Breast epithelium (tissue), 4 donors: ENCODE results near the gene CHD2. TPM values are rescaled to one million over a fixed set of nuclear protein-coding genes. Genes with fewer than 3 reads are reported as not detected.
"Not testable (repeated sequence)": the region's sequence is repeated elsewhere in the genome, so short reads cannot be mapped to it uniquely, and the experiment has no call there.

Source experiments
- DNase-seq, 2 donors: peaks; one replicate each; pipeline ENCODE4 v3.0.0-alpha.2; 2019; ENCODE audit warnings: low spot score in 2 of 2
- H3K27ac ChIP-seq, 2 donors: fragments of 200-600 bp; sonication (generic) in 1 of 2; one replicate each; pipeline ENCODE4 v1.5.1; 2016 to 2019; ENCODE audit warnings: mild to moderate bottlenecking in 1 of 2
- H3K27me3 ChIP-seq, 2 donors: fragments of 200-600 bp; sonication (generic) in 1 of 2; one replicate each; pipeline versions ENCODE4 v1.5.1 to v1.6.0; 2017 to 2019; ENCODE audit warnings: control low read depth in 1 of 2, mild to moderate bottlenecking in 1 of 2
- H3K36me3 ChIP-seq: fragments of 200-600 bp; one replicate; pipeline ENCODE4 v1.5.1; 2019
- H3K4me1 ChIP-seq, 2 donors: fragments of 200-600 bp; sonication (generic); one replicate each; pipeline ENCODE4 v1.5.1; 2016 to 2019; ENCODE audit warnings: control low read depth in 1 of 2
- H3K4me3 ChIP-seq, 3 donors: fragments of 200-600 bp; sonication (generic); 1 replicate in 2 of 3; 2 replicates in 1 of 3; pipeline ENCODE4 v1.5.1; 2016 to 2019; ENCODE audit warnings: mild to moderate bottlenecking in 3 of 3, moderate library complexity in 2 of 3
- H3K9me3 ChIP-seq, 2 donors: fragments of 200-600 bp; sonication (generic) in 1 of 2; one replicate each; pipeline ENCODE4 v1.5.1; 2016 to 2019; ENCODE audit warnings: control low read depth in 1 of 2
- POLR2A ChIP-seq: fragments of 450-650 bp; IDR thresholded peaks from one replicate; pipeline ENCODE4 v1.6.1; 2016; ENCODE audit warnings: antibody characterized with exemption, mild to moderate bottlenecking, moderate library complexity
- POLR2AphosphoS5 ChIP-seq, 3 donors: sonication (generic); formaldehyde crosslinking; IDR thresholded peaks; one replicate each; pipeline ENCODE4 v1.6.1; 2017; ENCODE audit warnings: antibody characterized with exemption in 3 of 3
- intact Hi-C: fragments of 100-400 bp; cut with DNase I; formaldehyde crosslinking; loops from one replicate; pipeline ENCODE4 v1.15.1; 2023; ENCODE audit warnings: low total_unique reads
- total RNA-seq, 3 donors: library from RNA; depleted of rRNA; stranded (reverse); fragments of >200 nt; gene quantifications; one replicate each; pipeline ENCODE4 v1.1.0, GENCODE V29; 2016
- TF ChIP-seq, protein P1 (sequence below), 3 donors: fragments of 450-650 bp; IDR thresholded peaks; one replicate each; pipeline ENCODE4 v1.5.1; 2016 to 2017; ENCODE audit warnings: antibody characterized with exemption in 3 of 3, mild to moderate bottlenecking in 3 of 3, moderate library complexity in 3 of 3

CHD2 gene
- total RNA-seq, 3 donors from 2014 or later, result 137 to 215 (median 197) TPM

DNA sequence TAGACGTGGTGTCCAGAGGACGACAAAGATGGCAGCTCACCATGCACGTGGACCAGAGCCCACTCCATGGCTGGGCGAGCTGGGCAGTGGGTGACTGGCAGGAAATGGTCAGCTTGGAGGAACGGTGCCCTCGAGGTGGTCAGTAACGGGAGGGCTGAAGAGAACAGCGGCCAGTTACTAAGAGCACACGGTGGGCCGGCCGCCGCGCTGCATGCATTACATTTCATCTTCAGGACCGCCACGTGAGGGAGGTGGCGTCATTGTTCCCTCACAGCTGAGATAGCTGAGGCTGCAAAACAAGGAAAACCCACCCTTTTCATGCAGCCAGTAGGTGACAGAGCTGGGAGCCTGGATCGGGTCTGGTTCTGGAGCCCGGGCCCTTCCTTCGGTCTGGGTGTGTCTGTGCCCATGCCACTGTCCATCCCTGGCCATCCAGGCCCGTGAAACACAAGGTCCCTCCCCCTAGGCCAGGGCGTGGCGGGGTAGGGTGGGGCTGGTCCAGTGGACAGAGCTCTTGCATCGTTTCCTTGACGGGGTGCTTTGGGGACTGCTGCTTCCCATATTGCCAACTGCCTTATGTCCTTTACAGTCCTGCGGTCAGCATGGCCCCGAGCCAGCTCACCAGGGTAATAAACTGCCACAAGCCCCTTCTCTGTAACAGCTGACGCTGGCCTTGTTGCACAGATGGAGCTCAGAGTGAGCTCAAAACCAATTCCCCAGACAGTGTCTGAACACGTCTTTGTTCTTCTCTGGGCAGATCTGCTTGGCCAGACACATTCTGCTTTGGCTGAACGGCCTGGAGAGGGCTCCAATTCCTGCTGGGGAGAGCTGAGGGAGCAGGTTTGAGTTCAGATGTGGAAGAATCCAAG is 137.1 kb downstream of the CHD2 start:
- Histone ChIP-seq H3K36me3 (no peaks in the 10 kb centered on the region), H3K27me3 (no peaks in the 10 kb centered on the region), H3K4me3 (peak overlapping the region in 1 of 3 donors; percentile 30), H3K27ac (peak overlapping the region in 1 of 2 donors; percentile 65), H3K9me3 (no peaks in the 10 kb centered on the region), H3K4me1 (peaks cover 3 to 7% of the 10 kb centered on the region in 2 donors)
- no peak for TF ChIP-seq POLR2AphosphoS5 (IDR thresholded peaks at IDR 0.05)
- TF ChIP-seq POLR2A, result no peak
- TF ChIP-seq, protein P1, sequence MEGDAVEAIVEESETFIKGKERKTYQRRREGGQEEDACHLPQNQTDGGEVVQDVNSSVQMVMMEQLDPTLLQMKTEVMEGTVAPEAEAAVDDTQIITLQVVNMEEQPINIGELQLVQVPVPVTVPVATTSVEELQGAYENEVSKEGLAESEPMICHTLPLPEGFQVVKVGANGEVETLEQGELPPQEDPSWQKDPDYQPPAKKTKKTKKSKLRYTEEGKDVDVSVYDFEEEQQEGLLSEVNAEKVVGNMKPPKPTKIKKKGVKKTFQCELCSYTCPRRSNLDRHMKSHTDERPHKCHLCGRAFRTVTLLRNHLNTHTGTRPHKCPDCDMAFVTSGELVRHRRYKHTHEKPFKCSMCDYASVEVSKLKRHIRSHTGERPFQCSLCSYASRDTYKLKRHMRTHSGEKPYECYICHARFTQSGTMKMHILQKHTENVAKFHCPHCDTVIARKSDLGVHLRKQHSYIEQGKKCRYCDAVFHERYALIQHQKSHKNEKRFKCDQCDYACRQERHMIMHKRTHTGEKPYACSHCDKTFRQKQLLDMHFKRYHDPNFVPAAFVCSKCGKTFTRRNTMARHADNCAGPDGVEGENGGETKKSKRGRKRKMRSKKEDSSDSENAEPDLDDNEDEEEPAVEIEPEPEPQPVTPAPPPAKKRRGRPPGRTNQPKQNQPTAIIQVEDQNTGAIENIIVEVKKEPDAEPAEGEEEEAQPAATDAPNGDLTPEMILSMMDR (IDR thresholded peaks at IDR 0.05), result no peak
- peak; percentile 51 to 53 for DNase-seq
- intact Hi-C loops, result loop anchor here (10.0 kb wide), 1 partner anchor 1088 kb away; no protein-coding TSS in a partner anchor

DNA sequence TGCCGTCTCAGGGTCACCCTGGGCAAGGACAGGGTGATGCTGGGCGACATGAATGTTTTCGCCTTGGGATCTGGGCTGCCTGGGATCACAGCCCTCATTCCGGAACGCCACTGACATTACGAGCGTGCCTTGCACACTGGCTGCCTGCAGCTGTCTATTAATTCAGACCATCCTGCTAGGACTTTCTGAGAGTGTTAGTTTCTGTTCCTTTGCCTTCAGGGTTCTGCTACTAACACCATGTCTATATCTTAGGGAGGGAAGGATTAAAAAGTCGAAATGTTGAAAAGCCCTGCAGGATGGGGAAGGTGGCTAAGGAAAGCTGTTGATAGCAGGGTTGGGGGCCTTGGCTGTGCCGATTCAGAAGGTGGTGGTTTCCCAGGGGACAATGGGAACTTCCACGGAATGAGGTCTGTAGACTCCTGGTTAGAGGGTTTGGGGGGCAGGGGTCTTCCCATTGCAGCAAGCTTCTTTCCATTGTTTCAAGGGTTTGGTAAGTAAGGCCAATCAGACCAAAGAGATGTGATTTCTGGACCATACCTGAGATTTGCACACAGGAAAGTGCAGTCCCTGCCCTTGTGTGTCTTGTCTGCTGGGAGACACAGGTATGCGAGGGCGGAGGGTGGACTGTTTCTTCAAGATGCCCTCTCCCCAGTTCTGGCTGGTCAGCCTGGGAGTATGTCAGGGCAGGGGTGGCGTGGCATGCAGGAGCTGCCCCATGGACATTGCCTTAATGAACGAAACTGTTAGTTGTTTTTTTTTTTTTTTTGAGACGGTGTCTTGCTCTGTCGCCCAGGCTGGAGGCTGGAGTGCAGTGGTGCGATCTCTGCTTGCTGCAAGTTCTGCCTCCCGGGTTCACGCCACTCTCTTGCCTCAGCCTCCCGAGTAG is 137.9 kb downstream of the CHD2 start:
- intact Hi-C loops, result loop anchor here (10.0 kb wide), 1 partner anchor 1087 kb away; no protein-coding TSS in a partner anchor
- no peaks in the 10 kb centered on the region for H3K36me3 ChIP-seq
- no peaks in the 10 kb centered on the region for H3K27me3 ChIP-seq
- no peaks in the 10 kb centered on the region for H3K9me3 ChIP-seq
- TF ChIP-seq POLR2AphosphoS5 (IDR thresholded peaks at IDR 0.05) (no peak), POLR2A (no peak)
- TF ChIP-seq, protein P1 (IDR thresholded peaks at IDR 0.05), result no peak
- DNase-seq, result peak in 1 of 2 donors; percentile 22
- peak overlapping the region in 1 of 3 donors; percentile 30 for H3K4me3 ChIP-seq
- H3K27ac ChIP-seq, result peak overlapping the region in 1 of 2 donors; percentile 65
- H3K4me1 ChIP-seq, result peaks cover 3 to 7% of the 10 kb centered on the region in 2 donors

DNA sequence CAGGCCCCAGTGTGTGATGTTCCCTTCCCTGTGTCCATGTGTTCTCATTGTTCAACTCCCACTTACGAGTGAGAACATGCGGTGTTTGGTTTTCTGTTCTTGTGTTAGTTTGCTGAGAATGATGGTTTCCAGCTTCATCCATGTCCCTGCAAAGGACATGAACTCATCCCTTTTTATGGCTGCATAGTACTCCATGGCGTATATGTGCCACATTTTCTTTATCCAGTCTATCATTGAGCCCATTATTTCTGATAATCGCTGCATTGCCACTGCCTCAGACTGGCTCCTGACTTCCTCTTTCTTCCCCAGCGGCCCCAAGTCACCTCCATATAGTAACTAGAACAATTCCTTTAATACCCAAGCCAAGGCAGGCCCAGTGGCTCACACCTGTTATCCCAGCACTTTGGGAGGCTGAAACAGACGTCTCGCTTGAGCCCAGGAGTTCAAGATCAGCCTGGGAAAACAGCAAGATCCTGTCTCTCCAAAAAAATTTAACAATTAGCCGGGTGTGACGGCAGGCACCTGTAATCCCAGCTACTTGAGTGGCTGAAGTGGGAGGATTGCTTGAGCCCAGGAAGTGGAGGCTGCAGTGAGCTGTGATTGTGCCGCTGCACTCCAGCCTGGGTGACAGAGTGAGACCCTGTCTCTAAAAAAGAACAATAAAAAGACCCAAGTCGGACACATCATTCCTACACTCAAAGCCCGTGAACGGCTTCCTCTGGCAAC is 139.6 kb downstream of the CHD2 start:
- H3K9me3 ChIP-seq, H3K36me3 ChIP-seq, H3K4me3 ChIP-seq, H3K27me3 ChIP-seq, DNase-seq, H3K27ac ChIP-seq, H3K4me1 ChIP-seq: not testable (repeated sequence)
- intact Hi-C loops, result loop anchor here (10.0 kb wide), 1 partner anchor 1085 kb away; no protein-coding TSS in a partner anchor

DNA sequence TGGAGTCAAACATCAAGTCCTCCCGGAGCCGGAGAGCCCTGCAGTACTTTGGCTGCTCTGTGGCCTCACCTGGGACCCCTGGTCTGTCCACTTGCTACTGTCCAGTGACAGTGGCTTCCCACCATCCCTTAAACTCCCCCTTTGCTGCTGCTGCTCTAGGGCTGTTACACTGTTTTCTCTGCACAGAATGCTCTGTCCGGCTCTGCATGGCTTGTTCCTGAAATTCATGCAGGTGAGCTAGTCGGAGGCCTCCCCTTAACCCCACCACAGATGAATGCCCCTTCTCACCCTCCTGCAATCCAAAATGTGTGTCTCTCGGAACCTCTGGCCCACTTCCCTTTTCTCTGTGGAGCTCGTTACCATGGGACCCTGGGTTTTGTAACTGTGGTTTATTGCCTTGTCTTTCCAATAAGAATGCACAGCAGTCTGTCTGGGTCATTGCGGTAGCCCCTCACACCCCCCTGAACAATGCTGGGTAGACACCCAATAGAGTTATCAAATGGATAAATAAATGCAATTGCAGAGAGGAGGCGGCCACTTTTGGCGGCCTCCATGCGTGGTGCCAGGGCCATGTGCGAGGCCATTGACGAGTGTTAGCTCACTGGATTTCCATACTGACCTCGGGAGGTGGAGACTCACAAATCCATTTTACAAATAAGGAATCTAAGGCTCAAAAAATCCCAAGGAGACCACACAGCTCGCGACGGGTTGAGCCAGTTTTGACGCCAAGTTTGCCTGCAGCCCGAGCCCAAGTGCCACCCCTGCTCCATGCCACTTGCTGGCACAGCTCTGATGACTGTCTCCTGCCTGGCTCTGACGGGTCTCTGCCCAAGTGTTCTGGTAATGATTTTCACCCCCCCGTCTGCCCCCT is 140.4 kb downstream of the CHD2 start:
- Histone ChIP-seq H3K27ac (no peak overlapping the region), H3K27me3 (no peaks in the 10 kb centered on the region), H3K36me3 (peaks cover 6% of the 10 kb centered on the region), H3K4me1 (peaks cover 3 to 7% of the 10 kb centered on the region in 2 donors), H3K4me3 (peak overlapping the region in 1 of 3 donors; percentile 35), H3K9me3 (no peaks in the 10 kb centered on the region)
- TF ChIP-seq, protein P1 (IDR thresholded peaks at IDR 0.05), result no peak
- no peak for TF ChIP-seq POLR2A
- no peak for TF ChIP-seq POLR2AphosphoS5 (IDR thresholded peaks at IDR 0.05)
- intact Hi-C loops, result no loop called here
- peak; percentile 52 to 68 for DNase-seq
